Measurements from ENCODE around the gene IL27RA.
A peak's percentile ranks its signal among the peaks of the same experiment; 100 is the strongest.
"Not testable (repeated sequence)": the region's sequence is repeated elsewhere in the genome, so short reads cannot be mapped to it uniquely, and the experiment has no call there.

IL27RA gene

DNA sequence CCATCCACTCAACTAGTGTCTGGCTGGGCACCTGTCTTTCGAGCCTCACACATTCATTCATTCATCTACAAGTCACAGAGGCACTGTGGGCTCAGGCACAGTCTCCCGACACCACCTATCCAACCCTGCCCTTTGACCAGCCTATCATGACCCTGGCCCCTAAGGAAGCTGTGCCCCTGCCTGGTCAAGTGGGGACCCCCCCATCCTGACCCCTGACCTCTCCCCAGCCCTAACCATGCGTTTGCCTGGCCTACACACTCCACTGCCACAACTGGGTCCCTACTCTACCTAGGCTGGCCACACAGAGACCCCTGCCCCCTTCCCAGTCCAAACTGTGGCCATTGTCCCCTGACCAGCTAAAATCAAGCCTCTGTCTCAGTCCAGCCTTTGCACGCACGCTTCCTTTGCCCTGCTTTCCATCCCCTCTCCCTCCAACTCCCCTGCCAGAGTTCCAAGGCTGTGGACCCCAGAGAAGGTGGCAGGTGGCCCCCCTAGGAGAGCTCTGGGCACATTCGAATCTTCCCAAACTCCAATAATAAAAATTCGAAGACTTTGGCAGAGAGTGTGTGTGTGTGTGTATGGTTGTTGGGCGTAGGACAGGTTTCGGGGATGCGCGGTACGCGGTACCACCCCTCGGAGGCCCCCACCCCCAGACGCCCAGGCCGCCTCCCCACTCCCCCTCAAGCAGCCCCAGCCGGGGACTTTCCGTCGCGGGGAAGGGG, 404 bp upstream of the IL27RA start:
- no peak for DNase-seq

DNA sequence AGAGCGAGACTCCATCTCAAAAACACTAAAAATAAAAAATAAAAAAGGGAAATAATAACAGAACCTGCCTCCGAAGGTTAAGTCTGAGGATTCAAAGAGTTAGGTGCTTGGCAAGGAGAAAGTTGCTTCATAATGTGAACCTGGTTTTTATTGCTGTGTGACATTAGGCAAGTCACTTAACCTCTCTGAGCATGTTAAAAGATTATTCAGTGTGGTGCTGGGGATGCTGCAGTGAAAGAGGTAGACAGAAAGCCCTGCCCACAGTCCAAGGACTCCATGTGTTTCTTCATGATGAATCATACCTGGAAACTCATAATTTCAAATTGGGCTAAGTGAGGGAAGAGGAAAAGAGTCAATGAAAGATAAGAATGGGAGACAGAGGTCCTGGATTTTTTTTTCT, 2.4 kb downstream of the IL27RA start:
- DNase-seq: no peak

DNA sequence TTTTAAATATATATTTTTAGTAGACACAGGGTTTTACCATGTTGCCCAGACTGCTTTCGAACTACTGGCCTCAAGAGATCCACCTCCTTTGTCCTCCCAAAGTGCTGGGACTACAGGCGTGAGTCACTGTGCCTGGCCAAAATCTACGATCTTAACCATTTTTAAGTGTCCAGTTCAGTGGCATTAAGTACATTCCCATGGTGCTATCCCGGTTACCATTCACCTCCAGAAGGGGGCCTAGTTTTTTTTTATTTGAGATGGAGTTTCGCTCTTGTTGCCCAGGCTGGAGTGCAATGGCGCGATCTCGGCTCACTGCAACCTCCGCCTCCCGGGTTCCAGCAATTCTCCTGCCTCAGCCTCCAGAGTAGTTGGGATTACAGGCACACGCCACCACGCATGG, 3.6 kb downstream of the IL27RA start:
- not testable (repeated sequence) for DNase-seq

DNA sequence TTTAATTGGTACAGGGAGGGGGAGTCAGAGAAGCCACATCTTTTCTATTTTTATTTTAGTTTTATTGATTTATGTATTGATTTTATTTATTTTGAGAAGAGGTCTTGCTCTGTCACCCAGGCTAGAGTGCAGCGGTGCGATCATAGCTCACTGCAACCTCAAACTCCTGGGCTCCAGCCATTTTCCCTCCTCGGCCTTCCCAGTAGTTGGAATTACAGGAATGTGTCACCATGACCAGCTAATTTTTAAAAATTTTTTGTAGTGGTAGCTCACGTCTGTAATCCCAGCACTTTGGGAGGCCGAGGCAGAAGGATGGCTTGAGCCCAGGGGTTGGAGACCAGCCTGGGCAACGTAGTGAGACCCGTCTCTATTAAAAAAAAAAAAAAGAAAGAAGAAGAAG, 4.1 kb downstream of the IL27RA start:
- no peak for DNase-seq

DNA sequence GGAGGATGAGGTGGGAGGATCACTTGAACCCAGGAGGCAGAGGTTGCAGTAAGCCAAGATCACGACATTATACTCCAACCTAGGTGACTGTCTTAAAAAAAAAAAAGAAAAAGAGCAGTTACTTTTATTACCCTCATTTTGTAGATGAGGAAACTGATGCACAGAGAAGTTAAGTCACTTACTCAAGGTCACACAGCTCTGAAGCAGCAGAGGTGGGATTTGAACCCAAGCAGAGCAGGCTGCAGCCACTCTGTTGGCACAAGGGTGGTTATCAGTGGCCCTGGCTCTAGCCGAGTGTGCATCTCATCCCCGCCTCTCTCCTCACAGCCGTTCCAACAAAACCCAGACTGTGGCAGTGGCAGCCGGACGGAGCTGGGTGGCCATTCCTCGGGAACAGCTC, 7.6 kb downstream of the IL27RA start:
- no peak for DNase-seq

DNA sequence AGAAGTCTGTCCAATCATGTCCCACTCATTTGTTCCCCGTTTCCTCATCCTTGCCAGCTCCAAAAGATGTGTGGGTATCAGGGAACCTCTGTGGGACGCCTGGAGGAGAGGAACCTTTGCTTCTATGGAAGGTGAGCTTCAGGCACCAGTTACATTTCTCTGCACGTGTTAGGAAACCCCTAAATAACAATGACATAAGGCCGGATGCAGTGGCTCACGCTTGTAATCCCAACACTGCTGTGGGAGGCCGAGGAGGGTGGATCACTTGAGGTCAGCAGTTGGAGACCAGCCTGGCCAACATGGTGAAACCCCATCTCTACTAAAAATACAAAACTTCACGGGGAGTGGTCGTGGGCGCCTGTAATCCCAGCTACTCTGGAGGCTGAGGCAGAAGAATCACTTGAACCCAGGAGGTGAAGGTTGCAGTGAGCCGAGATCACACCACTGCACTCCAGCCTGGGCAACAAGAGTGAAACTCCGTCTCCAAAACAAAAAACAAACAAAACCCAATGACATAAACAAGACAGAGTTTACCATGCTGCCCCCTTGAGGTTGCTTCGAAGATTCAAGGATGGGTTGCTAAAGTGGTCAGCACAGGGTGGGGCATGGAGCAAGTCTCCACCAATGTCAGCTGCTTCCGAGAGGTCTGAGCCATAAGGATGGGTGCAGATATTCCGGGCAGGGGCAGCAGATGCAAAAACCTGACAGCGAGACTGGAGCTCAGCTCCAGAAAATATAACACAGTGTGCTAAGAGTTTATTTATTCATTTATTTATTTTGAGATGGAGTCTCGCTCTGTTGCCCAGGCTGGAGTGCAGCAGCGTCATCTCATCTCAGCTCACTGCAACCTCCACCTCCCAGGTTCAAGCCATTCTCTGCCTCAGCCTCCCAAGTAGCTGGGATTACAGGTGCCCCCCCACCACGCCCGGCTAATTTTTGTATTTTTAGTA, 11.4 kb downstream of the IL27RA start:
- DNase-seq: not testable (repeated sequence)

DNA sequence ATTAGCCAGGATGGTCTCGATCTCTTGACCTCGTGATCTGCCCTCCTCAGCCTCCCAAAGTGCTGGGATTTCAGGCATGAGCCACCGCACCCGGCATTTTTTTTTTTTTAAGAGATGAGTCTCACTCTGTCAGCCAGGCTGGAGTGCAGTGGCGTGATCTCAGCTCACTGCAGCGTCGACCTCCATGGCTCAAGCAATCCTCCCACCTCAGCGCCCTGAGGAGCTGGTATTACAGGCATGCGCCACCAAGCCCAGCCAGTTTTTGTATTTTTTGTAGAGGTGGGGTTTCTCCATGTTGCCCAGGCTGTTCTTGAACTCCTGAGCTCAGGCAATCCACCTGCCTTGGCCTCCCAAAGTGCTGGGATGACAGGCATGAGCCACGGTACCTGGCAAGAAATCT, 16.3 kb downstream of the IL27RA start:
- DNase-seq: not testable (repeated sequence)

DNA sequence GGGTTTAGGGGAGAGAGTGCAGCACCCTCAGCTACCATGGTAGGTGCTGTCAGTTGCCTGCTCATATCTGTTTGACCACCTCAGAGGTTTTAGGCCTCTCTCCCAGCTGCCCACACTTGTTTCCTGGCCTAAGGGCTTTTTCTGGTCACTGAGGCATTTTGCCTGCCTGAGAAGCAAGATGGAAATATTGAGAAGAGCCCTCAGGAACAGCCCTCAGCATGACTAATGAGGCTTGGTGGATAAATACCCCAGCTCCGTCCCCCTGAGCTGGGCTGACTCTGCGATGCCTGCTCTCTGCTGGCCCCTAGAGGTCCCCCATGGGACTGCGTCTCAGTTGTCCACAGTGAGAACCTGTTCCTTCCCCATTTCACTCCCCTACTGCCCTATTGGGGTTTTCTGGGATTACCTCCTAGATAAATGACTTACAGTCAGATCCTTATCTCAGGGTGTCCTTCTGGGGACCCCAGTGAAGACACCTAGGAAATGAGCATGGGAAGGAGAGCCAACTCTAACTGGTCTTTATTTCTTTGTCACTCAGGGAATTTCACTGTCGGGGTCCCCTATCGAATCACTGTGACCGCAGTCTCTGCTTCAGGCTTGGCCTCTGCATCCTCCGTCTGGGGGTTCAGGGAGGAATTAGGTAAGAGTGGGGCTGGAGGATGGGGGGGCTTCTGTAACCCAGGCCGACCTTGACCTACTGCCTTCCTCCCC, 17.0 kb downstream of the IL27RA start:
- peak; percentile 85 to 88 for DNase-seq

DNA sequence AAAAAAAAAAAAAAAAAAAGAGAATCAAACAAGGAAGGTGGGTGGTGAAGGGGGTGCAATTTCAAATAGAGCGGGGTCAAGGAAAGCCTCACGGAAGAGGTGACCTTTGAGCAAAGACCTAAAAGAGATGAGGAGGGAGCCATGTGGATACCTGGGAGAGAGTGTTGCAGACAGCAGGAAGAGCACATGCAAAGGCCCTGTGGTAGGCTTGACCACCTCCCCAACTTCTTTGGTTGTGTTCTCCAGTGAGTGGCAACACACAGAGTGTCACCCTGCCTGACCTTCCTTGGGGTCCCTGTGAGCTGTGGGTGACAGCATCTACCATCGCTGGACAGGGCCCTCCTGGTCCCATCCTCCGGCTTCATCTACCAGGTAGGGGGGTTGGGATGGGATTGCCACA, 18.9 kb downstream of the IL27RA start:
- DNase-seq: no peak

DNA sequence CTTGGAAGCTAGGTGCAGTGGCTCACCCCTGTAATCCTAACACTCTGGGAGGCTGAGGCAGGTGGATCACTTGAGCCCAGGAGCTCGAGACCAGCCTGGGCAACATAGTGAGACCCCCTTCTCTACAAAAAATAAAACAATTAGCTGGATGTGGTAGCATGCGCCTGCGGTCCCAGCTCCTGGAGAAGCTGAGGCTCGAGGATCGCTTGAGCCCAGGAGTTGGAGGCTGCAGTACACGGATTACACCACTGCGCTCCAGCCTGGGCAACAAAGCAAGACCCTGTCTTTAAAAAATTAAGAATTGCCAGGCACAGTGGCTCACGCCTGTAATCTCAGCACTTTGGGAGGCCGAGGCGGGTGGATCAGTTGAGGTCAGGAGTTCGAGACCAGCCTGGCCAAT, 19.4 kb downstream of the IL27RA start:
- DNase-seq: not testable (repeated sequence)

DNA sequence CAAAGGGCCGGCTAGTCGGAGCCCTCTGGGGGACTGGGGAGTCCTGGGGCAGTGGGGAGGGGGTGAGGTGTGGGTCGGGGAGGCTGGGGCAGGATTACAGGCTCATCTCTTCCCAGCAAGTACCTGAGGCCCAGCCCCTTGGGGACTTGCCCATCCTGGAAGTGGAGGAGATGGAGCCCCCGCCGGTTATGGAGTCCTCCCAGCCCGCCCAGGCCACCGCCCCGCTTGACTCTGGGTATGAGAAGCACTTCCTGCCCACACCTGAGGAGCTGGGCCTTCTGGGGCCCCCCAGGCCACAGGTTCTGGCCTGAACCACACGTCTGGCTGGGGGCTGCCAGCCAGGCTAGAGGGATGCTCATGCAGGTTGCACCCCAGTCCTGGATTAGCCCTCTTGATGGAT, 20.4 kb downstream of the IL27RA start:
- DNase-seq: no peak

DNA sequence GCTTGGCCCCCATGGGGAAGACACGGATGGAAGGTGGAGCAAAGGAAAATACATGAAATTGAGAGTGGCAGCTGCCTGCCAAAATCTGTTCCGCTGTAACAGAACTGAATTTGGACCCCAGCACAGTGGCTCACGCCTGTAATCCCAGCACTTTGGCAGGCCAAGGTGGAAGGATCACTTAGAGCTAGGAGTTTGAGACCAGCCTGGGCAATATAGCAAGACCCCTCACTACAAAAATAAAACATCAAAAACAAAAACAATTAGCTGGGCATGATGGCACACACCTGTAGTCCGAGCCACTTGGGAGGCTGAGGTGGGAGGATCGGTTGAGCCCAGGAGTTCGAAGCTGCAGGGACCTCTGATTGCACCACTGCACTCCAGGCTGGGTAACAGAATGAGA, 20.9 kb downstream of the IL27RA start:
- no peak for DNase-seq

DNA sequence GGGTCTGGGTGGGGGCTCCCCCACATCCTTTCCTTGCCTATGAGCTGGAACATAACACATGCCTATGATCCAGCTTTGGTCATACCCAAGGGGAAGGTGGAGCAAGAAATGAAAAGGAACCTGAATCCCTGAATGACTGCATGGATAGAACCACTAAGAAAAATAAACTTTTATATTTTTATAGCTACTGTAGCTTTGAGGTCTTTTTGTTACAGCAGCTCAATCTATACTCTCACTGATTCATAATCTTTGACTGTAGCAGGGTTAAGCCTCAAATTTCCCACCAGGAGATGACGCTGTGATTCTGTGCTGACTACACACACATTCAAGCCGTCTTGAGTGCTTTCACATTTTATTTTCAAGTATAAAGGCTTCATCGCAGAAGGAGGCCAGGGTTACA, 21.5 kb downstream of the IL27RA start:
- DNase-seq: no peak

DNA sequence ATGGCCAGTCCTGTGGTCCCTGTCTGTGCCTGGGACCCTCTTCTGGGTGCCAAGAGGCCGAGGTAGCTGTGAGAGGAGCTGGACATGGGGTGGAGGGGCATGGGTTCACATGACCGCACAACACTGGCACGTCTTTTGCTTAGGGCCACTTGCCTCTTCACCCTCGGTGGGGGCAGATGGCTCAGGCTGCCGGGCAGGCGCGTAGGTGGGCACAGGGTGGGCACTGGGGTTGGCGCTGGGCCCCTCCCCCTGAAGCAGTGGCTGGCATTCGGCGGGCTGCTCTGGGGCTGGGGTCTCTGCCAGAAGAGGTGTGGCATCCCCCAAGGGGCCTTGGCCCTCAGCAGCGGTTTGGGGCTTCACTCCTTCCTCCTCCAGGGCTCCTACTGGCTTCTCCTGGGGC, 21.9 kb downstream of the IL27RA start:
- no peak for DNase-seq

DNA sequence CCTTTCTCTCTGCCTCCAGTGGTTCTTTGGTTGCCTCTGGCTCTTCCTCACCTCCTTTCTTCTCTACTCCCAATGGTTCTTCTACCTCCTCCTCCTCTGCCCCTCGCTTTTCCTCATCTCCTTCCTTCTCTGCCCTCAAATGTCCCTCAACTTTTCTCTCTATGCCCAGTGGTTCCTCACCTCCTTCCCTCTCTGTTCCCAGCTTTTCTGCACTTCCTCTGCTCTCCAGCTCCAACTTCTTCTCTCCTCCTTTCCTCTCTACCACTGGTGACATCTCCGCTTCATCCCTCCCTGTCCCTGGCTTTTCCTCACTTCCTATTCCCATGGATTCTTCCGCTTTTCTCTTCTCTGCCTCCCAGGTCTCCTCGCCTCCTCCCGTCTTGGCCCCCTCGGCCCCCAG, 22.5 kb downstream of the IL27RA start:
- no peak for DNase-seq

DNA sequence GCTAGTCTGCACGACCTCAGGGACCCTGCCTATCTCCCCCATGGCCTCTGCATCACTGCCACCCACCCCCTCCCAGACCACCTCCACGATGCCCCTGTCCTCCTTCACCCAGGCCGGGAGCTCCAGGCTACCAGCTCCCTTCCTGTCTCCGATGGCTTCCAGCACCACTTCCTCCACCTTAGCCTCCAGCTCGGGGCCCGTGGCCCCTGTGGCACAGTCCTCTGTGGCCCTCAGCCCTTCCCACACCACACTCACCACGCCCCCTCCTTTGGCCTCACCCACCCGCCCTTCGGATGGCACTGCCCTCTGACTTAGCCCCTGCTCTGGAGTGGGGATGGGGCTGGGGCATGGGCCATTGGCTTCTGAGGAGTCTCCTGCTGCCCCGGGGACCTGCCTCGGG, 23.2 kb downstream of the IL27RA start:
- DNase-seq: no peak

DNA sequence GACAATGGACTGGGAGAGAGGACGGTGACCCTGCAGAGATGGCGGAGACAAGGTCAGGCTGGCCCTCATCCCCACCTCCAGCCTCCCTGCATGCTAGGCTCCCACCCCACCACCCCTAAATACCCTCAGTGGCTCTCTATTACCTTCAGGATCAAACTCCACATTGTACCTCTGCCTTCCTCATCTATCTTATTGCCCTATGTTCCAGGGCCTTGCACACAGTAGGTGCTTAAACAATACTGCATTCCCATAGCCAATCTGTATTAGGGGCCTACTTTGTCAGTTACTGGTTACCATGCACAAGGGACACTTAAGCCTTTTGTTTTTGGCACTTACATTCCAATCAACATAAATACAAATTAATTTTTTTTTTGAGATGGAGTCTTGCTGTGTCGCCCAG, 23.8 kb downstream of the IL27RA start:
- DNase-seq: no peak

DNA sequence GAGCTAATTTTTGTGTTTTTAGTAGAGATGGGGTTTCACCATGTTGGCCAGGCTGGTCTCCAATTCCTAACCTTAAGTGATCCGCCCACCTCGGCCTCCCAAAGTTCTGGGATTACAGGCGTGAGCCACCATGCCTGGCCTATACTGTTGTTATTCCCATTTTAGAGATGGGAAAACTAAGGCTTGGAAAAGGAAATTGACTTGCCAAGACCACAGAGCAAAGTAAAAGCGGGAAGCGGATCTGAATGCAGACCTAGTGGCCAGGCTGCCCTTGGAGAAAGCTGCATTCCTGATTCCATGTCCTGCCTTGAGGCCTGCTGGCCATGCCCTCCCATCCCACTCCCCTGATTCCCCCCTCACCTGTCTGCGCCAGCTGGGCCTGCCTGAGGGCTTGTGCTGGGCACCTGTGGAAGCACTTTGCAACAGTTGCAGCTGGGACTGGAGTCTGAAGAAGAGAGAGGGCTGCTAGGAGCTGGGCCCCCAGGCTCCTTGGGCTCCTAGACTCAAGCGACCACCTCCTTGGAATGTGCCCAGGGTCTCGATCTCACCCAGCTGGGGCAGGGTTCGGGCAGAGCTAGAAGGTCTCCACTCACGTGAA, 24.6 kb downstream of the IL27RA start:
- DNase-seq: no peak

DNA sequence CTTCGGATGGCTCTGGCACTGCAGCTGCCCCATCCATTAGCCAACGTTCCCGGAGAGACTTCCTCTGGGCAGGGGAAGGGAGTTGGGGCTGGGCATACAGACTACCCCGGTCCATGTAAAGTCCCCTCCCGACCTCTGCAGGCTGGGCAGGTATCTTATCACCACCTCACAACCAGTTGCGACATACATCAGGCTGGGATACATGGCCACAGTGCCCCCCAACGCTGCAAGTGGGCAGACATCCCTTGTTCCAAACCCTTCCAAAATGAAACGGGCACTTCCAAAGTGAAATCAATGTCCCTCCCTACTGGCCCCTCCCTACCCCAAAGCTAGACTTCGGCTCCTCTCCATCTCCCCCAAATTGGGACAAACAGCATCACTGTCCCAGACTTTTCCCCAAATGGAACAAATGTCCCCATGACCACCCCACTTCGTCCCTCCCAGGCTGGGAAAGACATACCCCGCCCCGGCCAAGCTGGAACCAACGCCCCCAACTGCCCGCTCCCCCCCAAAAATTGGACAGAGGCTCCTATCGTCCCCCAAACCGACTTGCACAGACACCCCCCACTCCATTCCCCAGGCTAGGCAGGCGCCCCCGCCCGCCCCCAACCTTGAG, 25.3 kb downstream of the IL27RA start:
- no peak for DNase-seq

DNA sequence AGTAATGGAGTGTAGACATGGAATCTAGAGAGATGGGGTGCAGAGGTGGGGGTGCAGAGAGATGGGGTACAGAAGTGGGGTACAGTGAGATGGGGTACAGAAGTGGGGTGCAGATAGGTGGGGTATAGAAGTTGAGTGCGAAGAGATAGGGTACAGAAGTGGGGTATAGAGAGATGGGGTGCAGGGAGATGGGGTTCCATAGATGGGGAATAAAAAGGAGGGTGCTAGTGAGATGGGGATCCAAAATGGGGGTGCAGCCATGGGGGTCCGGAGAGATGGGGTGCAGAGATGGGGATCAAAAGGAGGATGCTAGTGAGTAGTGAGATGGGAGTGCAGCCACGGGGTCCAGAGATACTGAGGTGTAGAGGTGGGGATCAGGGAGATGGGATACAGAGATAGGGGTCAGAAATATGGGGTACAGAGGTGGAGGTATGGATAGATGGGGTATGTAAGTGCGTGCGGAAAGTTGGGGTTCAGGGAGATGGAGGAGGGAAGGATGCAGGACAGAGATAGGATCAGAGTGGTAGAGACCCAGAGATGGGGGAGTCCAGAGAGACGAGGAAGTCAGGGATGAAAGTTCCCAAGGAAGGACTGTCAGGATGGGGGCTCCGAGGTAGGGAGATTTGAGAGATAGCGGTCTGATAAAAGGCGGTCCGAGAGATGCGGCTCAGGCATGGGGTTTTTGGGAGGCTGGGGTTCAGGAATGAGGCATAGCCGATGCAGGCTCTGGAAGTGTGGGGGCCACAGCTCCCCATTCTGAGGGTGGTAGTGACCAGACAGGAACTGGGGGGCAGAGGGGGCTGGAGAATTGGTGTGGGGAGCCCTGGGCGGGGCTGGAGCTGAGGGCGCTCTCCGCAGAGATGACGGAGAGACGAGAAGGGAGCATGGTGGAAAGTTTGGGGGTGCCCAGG, 26.9 kb downstream of the IL27RA start:
- no peak for DNase-seq

DNA sequence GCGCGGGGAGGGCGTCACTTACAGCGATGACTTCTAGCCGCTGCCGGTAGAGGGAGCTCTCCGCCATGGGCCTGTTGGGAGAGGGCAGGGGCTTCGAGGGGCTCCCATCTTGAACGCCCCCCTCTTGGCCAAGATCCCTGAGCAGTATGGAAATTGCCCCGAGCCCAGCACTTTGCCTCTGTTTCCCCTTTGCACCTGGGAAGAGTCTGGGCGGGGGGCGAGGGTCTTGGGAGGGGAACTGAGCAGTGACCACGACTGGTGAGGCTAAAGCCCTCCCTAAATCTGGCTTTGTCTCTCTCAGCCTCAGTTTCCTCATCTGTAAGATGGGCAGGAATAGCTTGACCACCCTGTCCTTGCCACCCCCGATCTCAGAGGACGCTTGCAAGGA, 27.5 kb downstream of the IL27RA start:
- DNase-seq: peak; percentile 54 to 66
